K562 (cell line): ENCODE results near the gene MBP. TPM values are rescaled to one million over a fixed set of nuclear protein-coding genes. Genes with fewer than 3 reads are reported as not detected.

ENCODE experiments used
- ATAC-seq: fragments of 200-7000 bp; cut with Tn5 transposase; 3 replicates; pipeline ENCODE4 v1.9.1; 2020; ENCODE audit warnings: moderate library complexity
- BruUV-seq: library from RNA; stranded (reverse); fragments of 400-500 nt; replicated peaks from 2 replicates; lab custom pipeline; 2021; lab: Mats Ljungman, UMichigan
- CTCF ChIA-PET: fragments of 300-600 bp; formaldehyde crosslinking; extraction: SDS; loops from one replicate; lab custom pipeline; 2021; ENCODE audit warnings: low intra/inter-chr PET ratio; lab: Yijun Ruan, JAX
- POLR2A ChIA-PET: fragments of 300-600, 350-650 bp; sonication (Branson Sonifier 250); formaldehyde crosslinking; extraction: SDS; loops from one replicate; lab custom pipeline; 2021; ENCODE audit warnings: antibody characterized with exemption, inconsistent platforms; lab: Yijun Ruan, JAX
- DNase-seq, 4 experiments: peaks; one replicate each; pipeline versions ENCODE4 v3.0.0 to v3.0.0-alpha.2; 2011 to 2018; ENCODE audit warnings: low spot score in 3 of 4, mixed read lengths in 3 of 4; ENCODE audit errors: extremely low read depth in 1 of 4
- FAIRE-seq: peaks from 2 replicates; lab custom pipeline; 2011; peaks lifted over from hg19 to GRCh38; lab: Jason Lieb, UNC
- H2AFZ ChIP-seq: 2 replicates; pipeline ENCODE4 v1.6.0; 2011; ENCODE audit warnings: low read depth, low read length, control low read depth, inconsistent platforms
- H3K27ac ChIP-seq: fragments of 200-600 bp; 3 replicates; pipeline ENCODE4 v1.8.0; 2011; ENCODE audit warnings: low read depth, mild to moderate bottlenecking, control low read depth, inconsistent platforms, low read length, moderate library complexity, mixed read lengths; ENCODE audit errors: extremely low read depth
- H3K27me3 ChIP-seq, 2 experiments: fragments of 300-600 bp in 1 of 2; 2 replicates in 1 of 2; 3 replicates in 1 of 2; pipeline versions ENCODE4 v1.6.0 to v1.8.0; 2011; ENCODE audit warnings: inconsistent platforms in 2 of 2, low read length in 2 of 2, mild to moderate bottlenecking in 1 of 2, mixed read lengths in 1 of 2, moderate library complexity in 1 of 2; ENCODE audit not compliant: control insufficient read depth in 2 of 2, insufficient read depth in 2 of 2
- H3K36me3 ChIP-seq: fragments of 300-600 bp; 3 replicates; pipeline ENCODE4 v1.8.0; 2011; ENCODE audit warnings: mild to moderate bottlenecking, low read length, inconsistent platforms; ENCODE audit not compliant: control insufficient read depth, insufficient read depth
- H3K4me1 ChIP-seq, 2 experiments: fragments of 200-600 bp in 1 of 2; replicated peaks in 1 of 2; 2 replicates in 1 of 2; 3 replicates in 1 of 2; pipeline versions ENCODE4 v1.5.1 to v1.8.0; 2011; ENCODE audit warnings: inconsistent platforms in 2 of 2, low read length in 2 of 2, mild to moderate bottlenecking in 1 of 2, mixed read lengths in 1 of 2, moderate library complexity in 1 of 2; ENCODE audit not compliant: control insufficient read depth in 2 of 2, insufficient read depth in 2 of 2
- H3K4me2 ChIP-seq: 2 replicates; pipeline ENCODE4 v1.6.1; 2011; ENCODE audit warnings: low read length, control low read depth, inconsistent platforms, mixed read lengths; ENCODE audit not compliant: insufficient read depth
- H3K4me3 ChIP-seq: fragments of 200-600 bp; sonication (generic), shearing (Covaris generic); 2 replicates; pipeline ENCODE4 v1.5.1; 2016; ENCODE audit warnings: control low read depth, inconsistent platforms
- H3K79me2 ChIP-seq: fragments of 200-600 bp; 3 replicates; pipeline ENCODE4 v1.8.0; 2011; ENCODE audit warnings: low read length, inconsistent platforms; ENCODE audit not compliant: control insufficient read depth, insufficient read depth
- H3K9ac ChIP-seq, 2 experiments: 2 replicates each; pipeline versions ENCODE4 v1.6.0 to v1.6.1; 2011; ENCODE audit warnings: low read depth in 2 of 2, low read length in 2 of 2, control low read depth in 1 of 2, inconsistent platforms in 1 of 2, mild to moderate bottlenecking in 1 of 2, mixed read lengths in 1 of 2; ENCODE audit not compliant: insufficient read depth in 1 of 2
- H3K9me1 ChIP-seq: one replicate; pipeline ENCODE4 v1.6.0; 2011; ENCODE audit warnings: inconsistent platforms, mild to moderate bottlenecking, low read length, moderate library complexity; ENCODE audit not compliant: control insufficient read depth, insufficient read depth
- H3K9me3 ChIP-seq: replicated peaks from 2 replicates; pipeline ENCODE4 v1.5.1; 2011; ENCODE audit warnings: low read depth, low read length, inconsistent platforms; ENCODE audit not compliant: control insufficient read depth, insufficient read depth
- H4K20me1 ChIP-seq: replicated peaks from 2 replicates; pipeline ENCODE4 v1.6.1; 2011; ENCODE audit warnings: low read length, inconsistent platforms, mixed read lengths; ENCODE audit not compliant: control insufficient read depth, insufficient read depth
- CXXC5 ChIP-seq: fragments of 250-450 bp; sonication (Bioruptor Pico); IDR thresholded peaks from 2 replicates; pipeline ENCODE4 v1.8.0; 2022; ENCODE audit warnings: inconsistent platforms, mild to moderate bottlenecking, moderate library complexity
- KLF1 ChIP-seq: fragments of 450-650 bp; IDR thresholded peaks from 2 replicates; pipeline ENCODE4 v1.6.1; 2016; ENCODE audit warnings: missing genetic modification characterization, missing compliant biosample characterization
- MCM2 ChIP-seq: fragments of 450-650 bp; IDR thresholded peaks from 2 replicates; pipeline ENCODE4 v1.6.1; 2017; ENCODE audit warnings: low read depth, mild to moderate bottlenecking
- MTF1 ChIP-seq: fragments of 250-450 bp; sonication (Bioruptor Pico); IDR thresholded peaks from 2 replicates; pipeline ENCODE4 v1.9.0; 2021; ENCODE audit warnings: moderate library complexity, mild to moderate bottlenecking, inconsistent platforms, borderline replicate concordance
- NFE2L1 ChIP-seq: fragments of 450-650 bp; IDR thresholded peaks from 2 replicates; pipeline ENCODE4 v1.6.1; 2016; ENCODE audit warnings: missing genetic modification characterization, low read depth, mild to moderate bottlenecking, missing compliant biosample characterization, moderate library complexity, borderline replicate concordance
- PHF8 ChIP-seq: fragments of 200-600 bp; sonication (generic); IDR thresholded peaks from 2 replicates; pipeline ENCODE4 v1.6.1; 2012; ENCODE audit warnings: mixed run types, mild to moderate bottlenecking, inconsistent platforms, low read length, moderate library complexity, borderline replicate concordance
- RBM17 ChIP-seq: fragments of 200-400 bp; formaldehyde crosslinking; IDR thresholded peaks from 2 replicates; pipeline ENCODE4 v1.6.1; 2017; ENCODE audit warnings: low read depth, mild to moderate bottlenecking, low read length, borderline replicate concordance
- ZNF282 ChIP-seq: sonication (generic); formaldehyde crosslinking; IDR thresholded peaks from 2 replicates; pipeline ENCODE4 v1.8.1; 2023; ENCODE audit warnings: missing genetic modification reagents
- ZNF518B ChIP-seq: fragments of 250-450 bp; sonication (Bioruptor Pico); IDR thresholded peaks from 2 replicates; pipeline ENCODE4 v1.5.0; 2021; ENCODE audit warnings: mild to moderate bottlenecking, moderate library complexity
- WGBS: fragments of 100-300 bp; shearing (Covaris generic); methylation state at CpG from one replicate; pipeline ENCODE4 v1.1.6; 2016; ENCODE audit warnings: low coverage, mixed read lengths; ENCODE audit not compliant: insufficient coverage; ENCODE audit errors: missing lambda C conversion rate; 5-methylcytosine and 5-hydroxymethylcytosine counted together
- in situ Hi-C: fragments of 300-500 bp; cut with MboI; formaldehyde crosslinking; loops from 4 replicates; pipeline ENCODE4 v1.15.0; 2018; ENCODE audit warnings: inconsistent platforms, mixed read lengths
- intact Hi-C: fragments of 100-400 bp; cut with micrococcal nuclease; formaldehyde crosslinking; loops from 2 replicates; pipeline ENCODE4 v1.14.2; 2022
- polyA plus RNA-seq, 8 experiments: library from polyadenylated mRNA; depleted of rRNA in 4 of 8; stranded (reverse) in 5 of 8; unstranded in 3 of 8; fragments of >200 nt; fragmentation: Nextera tagmentation in 2 of 8; fragmentation: Illumina TruSeq in 1 of 8; extraction: Ambion mirVana in 2 of 8; extraction: Trizol in 1 of 8; gene quantifications; 2 replicates each; pipeline versions ENCODE4 v1.2.1 to v1.2.3, GENCODE V29; 2011 to 2014; ENCODE audit warnings: inconsistent platforms in 1 of 8, missing spikeins in 1 of 8
- total RNA-seq, 7 experiments: library from RNA; depleted of rRNA in 6 of 7; stranded (reverse); fragments of >200 nt in 6 of 7; fragmentation: Illumina TruSeq in 2 of 7; extraction: Trizol in 2 of 7; gene quantifications; 2 replicates each; pipeline versions ENCODE4 v1.2.1 to v1.2.3, GENCODE V29; 2011 to 2021; ENCODE audit warnings: low replicate concordance in 1 of 7

Gene MBP
- total and polyA plus RNA-seq, 9 of the 15 experiments (the other 6 are each of a cell fraction or from before 2014, with no cell fraction given): 0.09 TPM; not detected in 8

GRCh38 chr18:77004555-77005380 is 127.8 kb downstream of the MBP start:
- no peak for FAIRE-seq
- no TSS peak for BruUV-seq
- ChIA-PET CTCF (no interaction called here), POLR2A (interaction anchor here (0.6 kb wide), 1 partner anchor 43 kb away, joined by 3 read pairs; no protein-coding TSS in a partner anchor)
- Histone ChIP-seq H3K4me2 (no peak overlapping the region), H3K4me3 (no peak overlapping the region), H3K27ac (no peak overlapping the region), H3K9me3 (no peaks in the 10 kb centered on the region), H3K9ac (no peak overlapping the region), H3K36me3 (no peaks in the 10 kb centered on the region), H4K20me1 (no peaks in the 10 kb centered on the region), H3K27me3 (peaks cover 4 to 60% of the 10 kb centered on the region in 2 experiments), H3K4me1 (no peaks in the 10 kb centered on the region; a peak in 1 of 5 replicates), H2AFZ (no peak overlapping the region), H3K9me1 (no peaks in the 10 kb centered on the region), H3K79me2 (no peaks in the 10 kb centered on the region)
- WGBS: 0% methylated on average over 20 of the region's 26 CpGs
- TF ChIP-seq CXXC5 (CRISPR knock-in tag): no peak
- no peak for TF ChIP-seq ZNF282
- TF ChIP-seq KLF1 (tag): no peak
- intact Hi-C loops: loop anchor here (5.0 to 10.0 kb wide), 2 partner anchors 50 to 643 kb away; no protein-coding TSS in a partner anchor
- no peak for ATAC-seq
- no peak for DNase-seq
- in situ Hi-C loops: no loop called here

GRCh38 chr18:77003316-77003715 is 129.3 kb downstream of the MBP start:
- Histone ChIP-seq H3K4me1 (no peaks in the 10 kb centered on the region; a peak in 1 of 5 replicates), H3K4me3 (no peak overlapping the region), H3K27me3 (peaks cover 4 to 50% of the 10 kb centered on the region in 2 experiments; a peak in 4 of 5 replicates), H3K4me2 (no peak overlapping the region), H3K9me3 (no peaks in the 10 kb centered on the region), H3K79me2 (no peaks in the 10 kb centered on the region), H4K20me1 (no peaks in the 10 kb centered on the region), H3K36me3 (no peaks in the 10 kb centered on the region), H3K9ac (no peak overlapping the region), H3K27ac (no peak overlapping the region), H3K9me1 (no peaks in the 10 kb centered on the region), H2AFZ (no peak overlapping the region)
- no TSS peak for BruUV-seq
- ATAC-seq (no peak), FAIRE-seq (no peak), DNase-seq (no peak)
- WGBS: 0% methylated on average over 5 of the region's 7 CpGs
- ChIA-PET CTCF (no interaction called here), POLR2A (no interaction called here)
- in situ Hi-C loops: no loop called here
- intact Hi-C loops: loop anchor here (5.0 to 10.0 kb wide), 2 partner anchors 51 to 644 kb away; no protein-coding TSS in a partner anchor
- no peak for TF ChIP-seq MCM2
- no peak for TF ChIP-seq ZNF518B (CRISPR knock-in tag)
- no peak for TF ChIP-seq PHF8
- TF ChIP-seq MTF1: no peak
- no peak for TF ChIP-seq NFE2L1 (tag)
- no peak for TF ChIP-seq RBM17
